Neural progenitor cell (in vitro differentiated cells): ENCODE data around the gene GPM6B.

ENCODE experiments used
- EZH2phosphoT487 ChIP-seq: fragments of 200-600 bp; sonication (generic); IDR thresholded peaks from 2 replicates; pipeline ENCODE4 v1.6.1; 2017; ENCODE audit warnings: antibody characterized with exemption
- TF ChIP-seq, protein P1 (sequence below): fragments of 200-600 bp; sonication (generic); IDR thresholded peaks from 2 replicates; pipeline ENCODE4 v1.5.1; 2017; ENCODE audit warnings: antibody characterized with exemption, mild to moderate bottlenecking

DNA sequence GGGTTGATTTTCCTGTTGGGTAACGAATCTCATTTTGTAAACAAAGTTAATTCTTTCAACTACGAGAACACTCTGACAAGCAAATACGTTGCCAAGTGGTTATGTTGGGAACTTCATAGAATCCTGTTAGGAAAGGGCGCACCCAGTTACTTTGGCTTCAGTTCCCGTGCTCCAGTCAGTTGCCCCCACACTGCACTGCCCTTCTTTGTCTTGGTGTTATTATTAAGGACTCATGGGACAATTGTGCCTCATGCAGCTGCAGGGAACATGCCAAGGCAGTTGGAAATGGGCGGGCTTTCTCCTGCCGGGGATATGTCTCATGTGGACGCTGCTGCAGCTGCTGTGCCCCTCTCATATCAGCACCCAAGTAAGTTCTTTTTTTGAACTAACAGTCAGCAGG lies 53.4 kb downstream of the GPM6B start:
- TF ChIP-seq, protein P1, sequence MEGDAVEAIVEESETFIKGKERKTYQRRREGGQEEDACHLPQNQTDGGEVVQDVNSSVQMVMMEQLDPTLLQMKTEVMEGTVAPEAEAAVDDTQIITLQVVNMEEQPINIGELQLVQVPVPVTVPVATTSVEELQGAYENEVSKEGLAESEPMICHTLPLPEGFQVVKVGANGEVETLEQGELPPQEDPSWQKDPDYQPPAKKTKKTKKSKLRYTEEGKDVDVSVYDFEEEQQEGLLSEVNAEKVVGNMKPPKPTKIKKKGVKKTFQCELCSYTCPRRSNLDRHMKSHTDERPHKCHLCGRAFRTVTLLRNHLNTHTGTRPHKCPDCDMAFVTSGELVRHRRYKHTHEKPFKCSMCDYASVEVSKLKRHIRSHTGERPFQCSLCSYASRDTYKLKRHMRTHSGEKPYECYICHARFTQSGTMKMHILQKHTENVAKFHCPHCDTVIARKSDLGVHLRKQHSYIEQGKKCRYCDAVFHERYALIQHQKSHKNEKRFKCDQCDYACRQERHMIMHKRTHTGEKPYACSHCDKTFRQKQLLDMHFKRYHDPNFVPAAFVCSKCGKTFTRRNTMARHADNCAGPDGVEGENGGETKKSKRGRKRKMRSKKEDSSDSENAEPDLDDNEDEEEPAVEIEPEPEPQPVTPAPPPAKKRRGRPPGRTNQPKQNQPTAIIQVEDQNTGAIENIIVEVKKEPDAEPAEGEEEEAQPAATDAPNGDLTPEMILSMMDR = no peak
- no peak for TF ChIP-seq EZH2phosphoT487
